ENCODE data around the gene PPP2R1B.

The PPP2R1B gene

GRCh38 chr11:111723595-111723994 lies 42.6 kb downstream of the PPP2R1B start:
- no peaks in the 10 kb centered on the region for H4K20me1 ChIP-seq (ENCODE audit: insufficient read depth)
- H3K36me3 ChIP-seq (ENCODE audit: insufficient read depth), result no peaks in the 10 kb centered on the region
- H3K27ac ChIP-seq, result no peak overlapping the region
- H2AFZ ChIP-seq (ENCODE audit: low read depth), result no peak overlapping the region
- H3K79me2 ChIP-seq (ENCODE audit: insufficient read depth, low read depth), result no peaks in the 10 kb centered on the region
- H3K27me3 ChIP-seq (ENCODE audit: insufficient read depth, low read depth), result no peaks in the 10 kb centered on the region
- TF ChIP-seq, protein P1, sequence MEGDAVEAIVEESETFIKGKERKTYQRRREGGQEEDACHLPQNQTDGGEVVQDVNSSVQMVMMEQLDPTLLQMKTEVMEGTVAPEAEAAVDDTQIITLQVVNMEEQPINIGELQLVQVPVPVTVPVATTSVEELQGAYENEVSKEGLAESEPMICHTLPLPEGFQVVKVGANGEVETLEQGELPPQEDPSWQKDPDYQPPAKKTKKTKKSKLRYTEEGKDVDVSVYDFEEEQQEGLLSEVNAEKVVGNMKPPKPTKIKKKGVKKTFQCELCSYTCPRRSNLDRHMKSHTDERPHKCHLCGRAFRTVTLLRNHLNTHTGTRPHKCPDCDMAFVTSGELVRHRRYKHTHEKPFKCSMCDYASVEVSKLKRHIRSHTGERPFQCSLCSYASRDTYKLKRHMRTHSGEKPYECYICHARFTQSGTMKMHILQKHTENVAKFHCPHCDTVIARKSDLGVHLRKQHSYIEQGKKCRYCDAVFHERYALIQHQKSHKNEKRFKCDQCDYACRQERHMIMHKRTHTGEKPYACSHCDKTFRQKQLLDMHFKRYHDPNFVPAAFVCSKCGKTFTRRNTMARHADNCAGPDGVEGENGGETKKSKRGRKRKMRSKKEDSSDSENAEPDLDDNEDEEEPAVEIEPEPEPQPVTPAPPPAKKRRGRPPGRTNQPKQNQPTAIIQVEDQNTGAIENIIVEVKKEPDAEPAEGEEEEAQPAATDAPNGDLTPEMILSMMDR (conservative IDR thresholded peaks at IDR 0.05; ENCODE audit: low read depth, low read length), result no peak
- no peaks in the 10 kb centered on the region for H3K4me1 ChIP-seq (ENCODE audit: low read depth, poor library complexity, severe bottlenecking)
- no peak overlapping the region for H3K4me2 ChIP-seq
- H3K9ac ChIP-seq, result no peak overlapping the region
- H3K4me3 ChIP-seq (IDR thresholded peaks at IDR 0.05; ENCODE audit: insufficient read depth, low read depth, low read length), result no peak overlapping the region

DNA sequence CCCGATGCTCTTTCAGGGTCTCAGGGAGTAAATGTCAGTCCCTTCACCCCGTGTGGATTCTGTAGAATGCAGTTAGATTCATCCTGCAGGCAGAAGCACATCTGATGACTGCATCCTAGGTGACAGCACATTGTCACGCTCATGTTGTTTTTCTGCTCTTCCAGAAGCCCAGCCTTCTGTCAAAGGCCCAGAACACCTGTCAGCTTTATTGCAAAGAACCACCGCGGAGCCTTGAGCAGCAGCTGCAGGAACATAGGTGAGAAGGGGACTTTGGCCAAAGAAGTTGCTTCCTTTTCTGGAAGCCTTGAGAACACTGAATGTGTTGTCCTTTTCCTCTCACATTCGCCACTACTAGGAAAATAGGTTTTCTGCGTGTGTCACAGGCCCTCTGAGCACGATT lies 43.7 kb downstream of the PPP2R1B start:
- Histone ChIP-seq H3K79me2 (ENCODE audit: insufficient read depth, low read depth) (no peaks in the 10 kb centered on the region), H3K36me3 (ENCODE audit: insufficient read depth) (no peaks in the 10 kb centered on the region)

GRCh38 chr11:111720801-111721494 lies 45.2 kb downstream of the PPP2R1B start:
- Histone ChIP-seq H3K79me2 (ENCODE audit: insufficient read depth, low read depth) (no peaks in the 10 kb centered on the region), H4K20me1 (ENCODE audit: insufficient read depth) (no peaks in the 10 kb centered on the region), H3K27me3 (ENCODE audit: insufficient read depth, low read depth) (no peaks in the 10 kb centered on the region), H3K4me1 (ENCODE audit: low read depth, poor library complexity, severe bottlenecking) (no peaks in the 10 kb centered on the region), H3K27ac (no peak overlapping the region), H2AFZ (ENCODE audit: low read depth) (no peak overlapping the region), H3K4me2 (no peak overlapping the region), H3K36me3 (ENCODE audit: insufficient read depth) (no peaks in the 10 kb centered on the region), H3K4me3 (IDR thresholded peaks at IDR 0.05; ENCODE audit: insufficient read depth, low read depth, low read length) (no peak overlapping the region), H3K9ac (no peak overlapping the region)
- TF ChIP-seq, protein P1 (conservative IDR thresholded peaks at IDR 0.05; ENCODE audit: low read depth, low read length), result no peak

More for the DNA sequence above, 43.7 kb downstream of the PPP2R1B start:
- no peak overlapping the region for H3K4me2 ChIP-seq
- no peaks in the 10 kb centered on the region for H3K4me1 ChIP-seq (ENCODE audit: low read depth, poor library complexity, severe bottlenecking)
- no peaks in the 10 kb centered on the region for H3K27me3 ChIP-seq (ENCODE audit: insufficient read depth, low read depth)
- TF ChIP-seq, protein P1 (conservative IDR thresholded peaks at IDR 0.05; ENCODE audit: low read depth, low read length), result no peak
- H3K9ac ChIP-seq, result no peak overlapping the region
- H3K27ac ChIP-seq, result no peak overlapping the region
- H3K4me3 ChIP-seq (IDR thresholded peaks at IDR 0.05; ENCODE audit: insufficient read depth, low read depth, low read length), result no peak overlapping the region
- H2AFZ ChIP-seq (ENCODE audit: low read depth), result no peak overlapping the region
- H4K20me1 ChIP-seq (ENCODE audit: insufficient read depth), result no peaks in the 10 kb centered on the region

GRCh38 chr11:111719379-111719778 lies 46.8 kb downstream of the PPP2R1B start:
- H4K20me1 ChIP-seq (ENCODE audit: insufficient read depth), result no peaks in the 10 kb centered on the region
- no peak overlapping the region for H2AFZ ChIP-seq (ENCODE audit: low read depth)
- no peak overlapping the region for H3K27ac ChIP-seq
- H3K36me3 ChIP-seq (ENCODE audit: insufficient read depth), result no peaks in the 10 kb centered on the region
- H3K79me2 ChIP-seq (ENCODE audit: insufficient read depth, low read depth), result no peaks in the 10 kb centered on the region
- no peak overlapping the region for H3K9ac ChIP-seq
- H3K4me2 ChIP-seq, result no peak overlapping the region
- no peaks in the 10 kb centered on the region for H3K4me1 ChIP-seq (ENCODE audit: low read depth, poor library complexity, severe bottlenecking)
- no peak overlapping the region for H3K4me3 ChIP-seq (IDR thresholded peaks at IDR 0.05; ENCODE audit: insufficient read depth, low read depth, low read length)
- no peaks in the 10 kb centered on the region for H3K27me3 ChIP-seq (ENCODE audit: insufficient read depth, low read depth)
- TF ChIP-seq, protein P1 (conservative IDR thresholded peaks at IDR 0.05; ENCODE audit: low read depth, low read length), result no peak
